Uterus (tissue), 4 donors: ENCODE data around the gene DBR1. TPM values are rescaled to one million over a fixed set of nuclear protein-coding genes. Genes with fewer than 3 reads are reported as not detected.
"Not testable (repeated sequence)": the region's sequence is repeated elsewhere in the genome, so short reads cannot be mapped to it uniquely, and the experiment has no call there.

ENCODE experiments used
- DNase-seq, 2 donors: peaks; one replicate each; pipeline ENCODE4 v3.0.0-alpha.2; 2019 to 2020
- H3K27ac ChIP-seq, 2 donors: fragments of 200-600 bp; sonication (generic); 1 replicate in 1 of 2; 2 replicates in 1 of 2; pipeline ENCODE4 v1.5.1; 2016 to 2018
- H3K27me3 ChIP-seq, 2 donors: fragments of 200-600 bp; sonication (generic); one replicate each; pipeline ENCODE4 v1.5.1; 2018 to 2019; ENCODE audit warnings: control low read depth in 1 of 2
- H3K36me3 ChIP-seq, 2 donors: fragments of 200-600 bp; sonication (generic); one replicate each; pipeline ENCODE4 v1.5.1; 2019; ENCODE audit warnings: control low read depth in 1 of 2
- H3K4me1 ChIP-seq, 2 donors: fragments of 200-600 bp; sonication (generic); one replicate each; pipeline ENCODE4 v1.5.1; 2018 to 2019; ENCODE audit warnings: control low read depth in 1 of 2
- H3K4me3 ChIP-seq, 2 donors: fragments of 200-600 bp; sonication (generic); 1 replicate in 1 of 2; 2 replicates in 1 of 2; pipeline ENCODE4 v1.5.1; 2018 to 2019; ENCODE audit warnings: mild to moderate bottlenecking in 1 of 2
- H3K9me3 ChIP-seq, 2 donors: fragments of 200-600 bp; sonication (generic); one replicate each; pipeline ENCODE4 v1.5.1; 2019; ENCODE audit warnings: control low read depth in 1 of 2
- POLR2A ChIP-seq, 2 donors: fragments of 450-650 bp; IDR thresholded peaks; one replicate each; pipeline ENCODE4 v1.6.1; 2016; ENCODE audit warnings: antibody characterized with exemption in 2 of 2, mild to moderate bottlenecking in 1 of 2, moderate library complexity in 1 of 2
- intact Hi-C: fragments of 100-400 bp; cut with DNase I; formaldehyde crosslinking; loops from one replicate; pipeline ENCODE4 v1.15.1; 2023; ENCODE audit warnings: low total_unique reads
- total RNA-seq, 4 donors: library from RNA; depleted of rRNA in 3 of 4; stranded (reverse); fragments of >200 nt in 3 of 4; gene quantifications; one replicate each; pipeline versions ENCODE4 v1.1.0 to v1.2.4, GENCODE V29; 2014 to 2023
- TF ChIP-seq, protein P1 (sequence below), 4 experiments: fragments of 200-600 bp in 2 of 4; fragments of 450-650 bp in 2 of 4; sonication (generic) in 2 of 4; IDR thresholded peaks; one replicate each; pipeline ENCODE4 v1.5.1; 2016 to 2019; ENCODE audit warnings: antibody characterized with exemption in 4 of 4, mild to moderate bottlenecking in 2 of 4, moderate library complexity in 1 of 4
- donor health status: DM: yes; HTN: yes; CAD: no.

DBR1 gene
- total RNA-seq, 4 donors from 2014 or later: 12.4 to 41.8 (median 25.3) TPM

DNA sequence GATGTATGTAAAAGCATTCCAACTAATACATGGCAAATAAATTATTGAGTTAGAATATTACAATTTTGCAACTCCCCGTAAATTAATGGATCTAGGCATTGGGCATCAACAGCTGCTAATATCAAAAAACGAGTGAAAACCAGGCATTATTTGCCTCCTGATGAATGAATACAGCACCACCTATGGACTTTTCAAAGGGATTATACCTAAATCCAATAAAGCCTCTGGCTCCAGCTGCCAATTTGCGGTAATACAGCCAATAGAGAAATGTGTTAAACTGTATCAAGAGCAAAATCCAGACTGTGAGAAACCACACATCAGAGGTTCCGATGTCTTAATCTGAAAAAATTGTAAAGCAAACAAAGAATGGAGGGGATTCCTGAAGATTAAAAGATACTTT, 26.2 kb downstream of the DBR1 start:
- DNase-seq: no peak
- Histone ChIP-seq H3K36me3 (no peaks in the 10 kb centered on the region), H3K27me3 (no peaks in the 10 kb centered on the region), H3K4me1 (no peaks in the 10 kb centered on the region), H3K4me3 (no peak overlapping the region), H3K9me3 (no peaks in the 10 kb centered on the region), H3K27ac (no peak overlapping the region)
- TF ChIP-seq, protein P1, sequence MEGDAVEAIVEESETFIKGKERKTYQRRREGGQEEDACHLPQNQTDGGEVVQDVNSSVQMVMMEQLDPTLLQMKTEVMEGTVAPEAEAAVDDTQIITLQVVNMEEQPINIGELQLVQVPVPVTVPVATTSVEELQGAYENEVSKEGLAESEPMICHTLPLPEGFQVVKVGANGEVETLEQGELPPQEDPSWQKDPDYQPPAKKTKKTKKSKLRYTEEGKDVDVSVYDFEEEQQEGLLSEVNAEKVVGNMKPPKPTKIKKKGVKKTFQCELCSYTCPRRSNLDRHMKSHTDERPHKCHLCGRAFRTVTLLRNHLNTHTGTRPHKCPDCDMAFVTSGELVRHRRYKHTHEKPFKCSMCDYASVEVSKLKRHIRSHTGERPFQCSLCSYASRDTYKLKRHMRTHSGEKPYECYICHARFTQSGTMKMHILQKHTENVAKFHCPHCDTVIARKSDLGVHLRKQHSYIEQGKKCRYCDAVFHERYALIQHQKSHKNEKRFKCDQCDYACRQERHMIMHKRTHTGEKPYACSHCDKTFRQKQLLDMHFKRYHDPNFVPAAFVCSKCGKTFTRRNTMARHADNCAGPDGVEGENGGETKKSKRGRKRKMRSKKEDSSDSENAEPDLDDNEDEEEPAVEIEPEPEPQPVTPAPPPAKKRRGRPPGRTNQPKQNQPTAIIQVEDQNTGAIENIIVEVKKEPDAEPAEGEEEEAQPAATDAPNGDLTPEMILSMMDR (IDR thresholded peaks at IDR 0.05): no peak
- no peak for TF ChIP-seq POLR2A (IDR thresholded peaks at IDR 0.05)
- intact Hi-C loops: no loop called here

DNA sequence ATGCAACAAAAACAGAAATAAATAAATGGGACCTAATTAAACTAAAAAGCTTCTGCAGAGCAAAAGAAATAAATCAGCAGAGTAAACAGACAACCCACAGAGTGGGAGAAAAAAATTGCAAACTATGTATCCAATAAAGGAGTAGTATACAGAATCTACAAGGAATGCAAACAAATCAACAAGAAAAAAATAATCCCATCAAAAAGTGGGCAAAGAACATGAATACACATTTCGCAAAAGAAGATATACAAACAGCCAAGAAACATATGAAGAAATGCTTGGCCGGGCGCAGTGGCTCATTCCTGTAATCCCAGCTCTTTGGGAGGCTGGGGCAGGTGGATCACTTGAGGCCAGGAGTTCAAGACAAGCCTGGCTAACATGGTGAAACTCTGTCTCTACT, 32.5 kb downstream of the DBR1 start:
- H3K9me3 ChIP-seq, H3K36me3 ChIP-seq, intact Hi-C loops, H3K4me3 ChIP-seq, H3K27ac ChIP-seq, H3K4me1 ChIP-seq, H3K27me3 ChIP-seq, DNase-seq: not testable (repeated sequence)

DNA sequence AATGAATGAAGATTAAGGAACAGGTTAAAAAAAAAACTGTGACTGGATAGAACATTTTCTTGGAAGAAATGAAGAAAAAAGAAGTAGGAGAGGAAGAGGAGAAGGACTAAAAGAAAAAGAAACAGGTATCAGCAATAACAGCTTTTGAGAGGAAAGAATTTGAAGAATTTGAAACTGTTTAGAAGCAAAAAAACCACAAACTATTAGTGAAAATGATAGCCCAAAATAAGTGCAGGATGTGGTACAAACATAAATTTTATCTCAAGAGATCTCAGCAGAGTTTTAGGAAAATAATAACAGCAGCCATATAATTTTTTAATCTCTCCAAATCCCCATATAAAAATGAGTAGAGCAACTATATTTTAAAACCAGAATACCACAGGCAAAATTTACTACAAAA, 33.8 kb downstream of the DBR1 start:
- Histone ChIP-seq H3K36me3 (no peaks in the 10 kb centered on the region), H3K27me3 (no peaks in the 10 kb centered on the region), H3K4me3 (no peak overlapping the region), H3K4me1 (no peaks in the 10 kb centered on the region), H3K9me3 (no peaks in the 10 kb centered on the region), H3K27ac (no peak overlapping the region)
- intact Hi-C loops: no loop called here
- no peak for TF ChIP-seq POLR2A (IDR thresholded peaks at IDR 0.05)
- TF ChIP-seq, protein P1 (IDR thresholded peaks at IDR 0.05): no peak
- DNase-seq: no peak

DNA sequence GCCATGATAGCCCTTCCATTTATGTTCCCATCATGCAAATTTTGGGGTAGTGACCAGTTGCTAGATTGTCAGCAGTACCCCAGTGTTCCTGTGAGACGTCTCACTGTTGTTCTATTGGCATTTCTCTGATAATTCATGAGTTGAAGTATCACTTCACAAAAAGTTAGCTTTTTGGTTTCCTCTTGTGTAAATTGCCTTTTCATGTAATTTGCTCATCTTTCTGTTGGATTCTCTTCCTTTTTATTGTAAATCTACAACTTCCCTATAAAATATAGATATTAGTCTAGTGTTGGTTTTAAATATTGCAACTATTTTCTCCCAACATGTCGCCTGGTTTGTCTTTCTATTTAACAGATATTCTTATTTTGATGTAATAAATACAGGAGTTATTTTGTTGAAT, 35.0 kb downstream of the DBR1 start:
- no peak for TF ChIP-seq POLR2A (IDR thresholded peaks at IDR 0.05)
- TF ChIP-seq, protein P1 (IDR thresholded peaks at IDR 0.05): no peak
- DNase-seq: no peak
- no peak overlapping the region for H3K27ac ChIP-seq
- no peaks in the 10 kb centered on the region for H3K36me3 ChIP-seq
- H3K4me3 ChIP-seq: no peak overlapping the region
- no peaks in the 10 kb centered on the region for H3K27me3 ChIP-seq
- H3K4me1 ChIP-seq: no peaks in the 10 kb centered on the region
- intact Hi-C loops: no loop called here
- no peaks in the 10 kb centered on the region for H3K9me3 ChIP-seq

GRCh38 chr3:138137861-138138260, 36.9 kb downstream of the DBR1 start:
- intact Hi-C loops: no loop called here
- Histone ChIP-seq H3K4me3 (no peak overlapping the region), H3K4me1 (no peaks in the 10 kb centered on the region), H3K27ac (no peak overlapping the region), H3K27me3 (no peaks in the 10 kb centered on the region), H3K9me3 (no peaks in the 10 kb centered on the region), H3K36me3 (no peaks in the 10 kb centered on the region)
- TF ChIP-seq, protein P1 (IDR thresholded peaks at IDR 0.05): no peak
- no peak for TF ChIP-seq POLR2A (IDR thresholded peaks at IDR 0.05)
- no peak for DNase-seq

DNA sequence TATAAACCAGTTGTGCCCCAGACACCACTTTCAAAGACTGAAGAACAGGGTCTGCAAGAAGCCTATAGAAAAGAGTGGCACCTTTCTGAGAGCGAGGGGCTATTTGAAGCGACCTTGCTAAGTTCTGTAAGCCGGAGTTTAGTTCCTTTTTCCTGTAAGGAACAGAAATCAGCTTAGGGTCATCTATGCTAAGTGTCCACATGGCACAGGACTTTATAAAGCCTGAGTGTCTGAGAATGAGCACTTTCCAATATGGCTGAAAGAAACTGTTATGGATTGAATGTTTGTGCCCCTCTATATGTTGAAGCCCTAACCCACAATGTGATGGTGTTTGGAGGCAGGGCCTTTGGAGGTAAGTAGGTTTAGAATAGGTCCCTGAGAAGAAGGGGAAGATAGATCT, 38.5 kb downstream of the DBR1 start:
- Histone ChIP-seq H3K4me3 (no peak overlapping the region), H3K9me3 (no peaks in the 10 kb centered on the region), H3K27ac (no peak overlapping the region), H3K27me3 (no peaks in the 10 kb centered on the region), H3K4me1 (no peaks in the 10 kb centered on the region), H3K36me3 (no peaks in the 10 kb centered on the region)
- no peak for TF ChIP-seq POLR2A (IDR thresholded peaks at IDR 0.05)
- TF ChIP-seq, protein P1 (IDR thresholded peaks at IDR 0.05): no peak
- intact Hi-C loops: no loop called here
- DNase-seq: no peak
